NT2/D1 (cell line): ENCODE results near the gene SPTLC1.
"Not testable (repeated sequence)": the region's sequence is repeated elsewhere in the genome, so short reads cannot be mapped to it uniquely, and the experiment has no call there.

Experiments used
- SUZ12 ChIP-seq: IDR thresholded peaks from 2 replicates; pipeline ENCODE4 v1.6.1; 2011; ENCODE audit not compliant: insufficient read length, insufficient read depth; ENCODE audit errors: extremely low read depth
- ZNF274 ChIP-seq: IDR thresholded peaks from 2 replicates; pipeline ENCODE4 v1.6.1; 2011; ENCODE audit warnings: mild to moderate bottlenecking, low read depth, low read length

- TF ChIP-seq ZNF274, SUZ12: not testable (repeated sequence)
Measured at GRCh38 chr9:92103601-92104000, 11.6 kb downstream of the SPTLC1 start.
